NCI-H2227 treated with DMSO at 0.1 percent for 48 hours (cell line): ENCODE data around the gene SMIM28.

Experiments
- DNase-seq: peaks from one replicate; lab custom pipeline; 2025; lab: John Stamatoyannopoulos, UW

Gene SMIM28

GRCh38 chr6:138374230-138374629, 3.5 kb upstream of the SMIM28 start:
- DNase-seq = no peak

- DNase-seq = no peak
Measured at GRCh38 chr6:138374815-138375214, 2.9 kb upstream of the SMIM28 start.

GRCh38 chr6:138377042-138377441, 663 bp upstream of the SMIM28 start:
- DNase-seq = no peak

- DNase-seq = no peak
Measured at GRCh38 chr6:138378463-138378862, 758 bp downstream of the SMIM28 start.

GRCh38 chr6:138382498-138383265, 5.0 kb downstream of the SMIM28 start:
- no peak for DNase-seq

GRCh38 chr6:138383776-138384175, 6.1 kb downstream of the SMIM28 start:
- DNase-seq = no peak

GRCh38 chr6:138386897-138387296, 9.2 kb downstream of the SMIM28 start:
- no peak for DNase-seq

- no peak for DNase-seq
Measured at GRCh38 chr6:138387577-138388368, 10.1 kb downstream of the SMIM28 start.

GRCh38 chr6:138389551-138389950, 11.8 kb downstream of the SMIM28 start:
- no peak for DNase-seq

GRCh38 chr6:138393871-138394783, 16.4 kb downstream of the SMIM28 start:
- no peak for DNase-seq

GRCh38 chr6:138396709-138397108, 19.0 kb downstream of the SMIM28 start:
- DNase-seq = no peak

- no peak for DNase-seq
Measured at GRCh38 chr6:138397128-138398122, 19.7 kb downstream of the SMIM28 start.

- DNase-seq = no peak
Measured at GRCh38 chr6:138400326-138400725, 22.6 kb downstream of the SMIM28 start.

- DNase-seq = no peak
Measured at GRCh38 chr6:138401960-138402837, 24.5 kb downstream of the SMIM28 start.

GRCh38 chr6:138402838-138403187, 25.1 kb downstream of the SMIM28 start:
- no peak for DNase-seq

- no peak for DNase-seq
Measured at GRCh38 chr6:138403324-138403800, 25.7 kb downstream of the SMIM28 start.

GRCh38 chr6:138403801-138404665, 26.3 kb downstream of the SMIM28 start, which contains the start of gene HEBP2:
Gene HEBP2, plus strand, starts transcription at chr6:138404223. Its CDS starts 273 bp downstream, at chr6:138404496.
- DNase-seq = peak; percentile 1

GRCh38 chr6:138404666-138405337, 27.1 kb downstream of the SMIM28 start:
- no peak for DNase-seq
